ENCODE measurements around the gene DIP2C.
"Not testable (repeated sequence)": the region's sequence is repeated elsewhere in the genome, so short reads cannot be mapped to it uniquely, and the experiment has no call there.

The DIP2C gene

DNA sequence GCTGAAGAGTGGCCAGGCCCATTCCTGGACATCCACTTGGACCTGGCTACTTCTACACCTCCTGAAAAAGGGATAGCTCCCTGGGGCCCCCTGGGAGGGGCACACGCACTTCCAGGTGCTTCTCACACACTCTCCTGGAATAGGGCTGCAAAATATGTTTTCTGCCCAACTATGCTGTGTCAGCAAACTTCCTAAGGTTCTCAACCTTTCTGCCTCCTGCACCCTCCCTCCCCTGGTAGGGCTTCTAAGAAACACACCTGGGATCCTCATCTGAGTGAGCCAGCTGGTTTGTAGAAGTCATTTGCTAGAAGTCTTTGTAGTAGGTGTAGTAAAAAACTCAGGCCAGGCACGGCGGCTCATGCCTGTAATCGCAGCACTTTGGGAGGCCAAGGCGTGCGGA, 417.7 kb downstream of the DIP2C start:
- DNase-seq (ENCODE audit: low spot score): no peak

DNA sequence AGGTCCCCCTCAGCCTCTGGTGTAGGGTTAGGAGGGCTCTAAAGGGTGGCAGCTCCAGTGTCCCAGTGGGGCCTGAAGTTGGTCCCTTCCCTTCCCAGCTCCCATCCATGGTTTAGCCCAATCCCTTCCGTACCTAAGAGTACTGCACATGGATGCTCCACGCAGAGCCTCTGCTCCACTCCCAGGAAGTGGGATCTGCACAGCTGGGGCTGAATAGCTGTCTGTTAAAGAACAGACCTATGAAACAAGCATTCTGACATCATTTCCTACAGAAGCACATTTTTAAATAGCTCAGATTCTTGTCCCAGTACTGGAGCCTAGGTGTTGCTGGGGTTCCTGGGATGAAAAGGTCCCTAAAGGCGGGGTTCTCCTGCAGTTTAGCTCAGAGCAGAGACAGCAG, 418.3 kb downstream of the DIP2C start:
- no peak for DNase-seq (ENCODE audit: low spot score)

DNA sequence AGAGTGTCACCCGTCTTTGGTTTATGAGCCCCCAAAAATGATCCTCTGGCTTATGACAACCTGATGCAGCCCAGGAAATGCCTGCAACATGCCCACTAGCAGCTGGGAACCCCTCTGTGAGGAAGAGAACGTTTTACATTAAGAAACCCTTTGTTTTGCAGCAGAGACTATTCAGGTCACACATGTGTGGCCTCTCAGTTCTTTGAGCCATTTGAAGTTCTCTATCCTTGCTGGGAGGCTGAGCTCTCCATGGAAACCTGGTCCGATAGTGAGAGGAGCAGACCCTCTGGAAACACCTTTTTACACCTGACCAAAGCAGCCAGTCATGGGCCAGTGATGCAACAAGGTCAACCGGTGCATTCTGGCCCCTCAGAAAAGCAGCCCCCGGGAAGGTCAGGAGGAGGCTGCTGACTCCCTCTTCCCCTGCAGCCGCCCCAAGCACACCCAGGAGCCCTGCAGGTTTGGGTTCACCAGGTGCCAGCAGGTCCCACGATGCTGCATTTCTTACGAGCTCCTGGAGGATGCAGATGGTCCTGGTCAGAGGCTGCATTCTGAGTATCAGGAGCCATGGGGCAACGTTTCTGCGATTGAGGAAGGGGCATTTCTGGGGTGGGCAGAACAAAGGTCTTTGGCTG, 419.9 kb downstream of the DIP2C start:
- DNase-seq (ENCODE audit: low spot score): no peak

DNA sequence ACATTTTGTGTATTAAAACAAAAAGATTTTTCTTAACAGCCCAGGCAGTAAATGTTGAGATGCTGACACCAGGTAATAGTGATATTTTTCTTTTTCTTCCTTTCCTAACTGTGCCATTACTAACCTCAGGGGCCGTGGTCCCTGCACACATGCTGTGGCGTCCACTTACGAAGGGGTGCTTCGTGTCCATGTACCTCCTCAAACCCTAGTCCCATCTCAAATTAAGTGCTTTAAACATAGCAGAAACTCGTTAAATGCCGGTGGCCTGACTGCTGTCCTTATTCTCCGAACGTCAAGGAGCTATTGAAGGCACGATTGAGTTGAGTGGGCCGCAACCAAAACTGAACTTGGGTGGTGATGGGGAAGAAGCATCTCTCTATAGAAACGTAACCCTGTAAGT, 421.8 kb downstream of the DIP2C start:
- no peak for DNase-seq (ENCODE audit: low spot score)

DNA sequence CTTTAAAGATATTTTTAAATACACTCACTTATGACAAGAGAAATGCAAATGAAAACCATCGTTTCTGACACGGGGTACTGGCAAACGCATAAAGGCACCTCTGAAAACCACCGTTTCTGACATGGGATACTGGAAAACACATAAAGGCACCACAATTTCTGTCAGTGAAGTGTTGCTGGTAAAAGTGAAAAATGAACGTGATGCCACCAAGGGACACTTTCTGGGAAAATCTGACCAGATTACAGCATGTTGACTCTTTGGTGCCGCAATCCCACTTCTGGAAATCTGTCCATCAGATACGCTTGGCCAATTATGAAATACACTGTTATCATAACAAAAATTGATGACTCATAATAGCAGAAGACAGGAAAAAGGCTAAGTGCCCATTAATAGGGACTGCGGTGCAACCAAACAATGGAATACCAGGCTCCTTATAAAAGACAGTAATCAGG, 422.5 kb downstream of the DIP2C start:
- DNase-seq (ENCODE audit: low spot score): no peak

DNA sequence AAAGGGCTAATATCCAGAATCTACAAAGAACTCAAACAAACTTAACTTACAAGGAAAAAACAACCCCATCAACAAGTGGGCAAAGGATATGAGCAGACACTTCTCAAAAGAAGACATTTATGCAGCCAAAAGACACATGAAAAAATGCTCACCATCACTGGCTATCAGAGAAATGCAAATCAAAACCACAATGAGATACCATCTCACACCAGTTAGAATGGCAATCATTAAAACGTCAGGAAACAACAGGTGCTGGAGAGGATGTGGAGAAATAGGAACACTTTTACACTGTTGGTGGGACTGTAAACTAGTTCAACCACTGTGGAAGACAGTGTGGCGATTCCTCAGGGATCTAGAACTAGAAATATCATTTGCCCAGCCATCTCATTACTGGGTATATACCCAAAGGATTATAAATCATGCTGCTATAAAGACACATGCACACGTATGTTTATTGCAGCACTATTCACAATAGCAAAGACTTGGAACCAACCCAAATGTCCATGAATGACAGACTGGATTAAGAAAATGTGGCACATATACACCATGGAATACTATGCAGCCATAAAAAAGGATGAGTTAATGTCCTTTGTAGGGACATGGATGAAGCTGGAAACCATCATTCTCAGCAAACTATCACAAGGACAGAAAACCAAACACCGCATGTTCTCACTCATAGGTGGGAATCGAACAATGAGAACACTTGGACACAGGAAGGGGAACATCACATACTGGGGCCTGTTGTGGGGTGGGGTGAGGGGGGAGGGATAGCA, 423.5 kb downstream of the DIP2C start:
- DNase-seq (ENCODE audit: low spot score): not testable (repeated sequence)

DNA sequence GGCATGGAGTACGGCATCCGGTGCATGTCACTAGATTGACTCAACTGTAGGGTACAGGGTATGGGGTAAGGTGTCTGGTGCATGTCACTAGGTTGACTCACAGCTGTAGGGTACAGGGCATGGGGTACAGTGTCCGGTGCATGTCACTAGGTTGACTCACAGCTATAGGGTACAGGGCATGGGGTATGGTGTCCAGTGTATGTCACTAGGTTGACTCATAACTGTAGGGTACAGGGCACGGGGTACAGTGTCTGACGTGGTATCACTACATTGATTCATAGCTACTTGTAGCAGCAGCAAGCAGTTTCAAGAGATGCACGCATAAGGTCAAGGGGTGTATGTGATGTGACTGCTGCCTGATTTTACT, 424.4 kb downstream of the DIP2C start:
- DNase-seq (ENCODE audit: low spot score): not testable (repeated sequence)

DNA sequence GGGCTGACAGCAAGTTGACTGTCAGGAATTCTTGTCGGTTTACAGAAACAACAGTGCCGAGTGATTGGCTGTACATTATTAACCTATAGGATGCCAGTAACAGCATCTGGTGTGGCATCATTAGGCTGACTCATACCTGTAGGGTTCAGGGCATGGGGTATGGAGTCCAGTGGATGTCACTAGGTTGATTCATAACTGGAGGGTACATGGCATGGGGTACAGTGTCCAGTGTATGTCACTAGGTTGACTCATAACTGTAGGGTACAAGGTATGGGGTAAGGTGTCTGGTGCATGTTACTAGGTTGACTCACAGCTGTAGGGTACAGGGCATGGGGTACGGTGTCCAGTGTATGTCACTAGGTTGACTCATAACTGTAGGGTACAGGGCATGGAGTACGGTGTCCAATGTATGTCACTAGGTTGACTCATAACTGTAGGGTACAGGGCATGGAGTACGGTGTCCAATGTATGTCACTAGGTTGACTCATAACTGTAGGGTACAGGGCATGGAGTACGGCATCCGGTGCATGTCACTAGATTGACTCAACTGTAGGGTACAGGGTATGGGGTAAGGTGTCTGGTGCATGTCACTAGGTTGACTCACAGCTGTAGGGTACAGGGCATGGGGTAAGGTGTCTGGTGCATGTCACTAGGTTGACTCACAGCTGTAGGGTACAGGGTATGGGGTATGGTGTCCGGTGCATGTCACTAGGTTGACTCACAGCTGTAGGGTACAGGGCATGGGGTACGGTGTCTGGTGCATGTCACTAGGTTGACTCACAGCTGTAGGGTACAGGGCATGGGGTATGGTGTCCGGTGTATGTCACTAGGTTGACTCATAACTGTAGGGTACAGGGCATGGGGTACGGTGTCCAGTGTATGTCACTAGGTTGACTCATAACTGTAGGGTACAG, 425.1 kb downstream of the DIP2C start:
- not testable (repeated sequence) for DNase-seq (ENCODE audit: low spot score)

DNA sequence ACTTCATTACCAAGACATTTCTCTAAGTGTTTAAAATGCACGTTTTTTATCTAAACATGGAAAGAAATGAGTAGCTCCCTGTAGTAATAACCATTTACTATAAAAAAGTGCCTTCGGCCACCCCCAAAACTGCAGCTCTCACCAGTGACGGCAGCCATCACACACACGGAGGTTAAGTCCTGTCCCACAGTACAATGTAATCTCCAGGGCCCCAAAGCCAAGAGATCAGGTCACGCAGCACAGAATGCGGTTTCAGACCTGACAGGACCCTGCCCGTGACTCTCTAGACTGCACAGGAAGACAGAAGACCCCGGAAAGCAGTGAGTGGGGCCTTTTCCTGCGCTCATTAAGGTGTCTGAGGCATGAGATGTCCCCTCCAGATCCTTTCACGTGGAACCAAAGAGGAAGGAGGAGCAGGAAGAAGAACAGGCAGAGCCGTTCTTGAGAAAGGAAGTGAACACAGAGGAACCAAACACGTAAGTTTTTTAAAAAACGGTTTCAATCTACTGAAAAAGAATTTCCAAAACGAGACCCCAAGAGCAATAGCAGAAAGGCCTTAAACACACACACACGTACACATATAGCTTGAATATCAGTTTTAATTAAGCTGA, 428.5 kb downstream of the DIP2C start:
- DNase-seq (ENCODE audit: low spot score): no peak

DNA sequence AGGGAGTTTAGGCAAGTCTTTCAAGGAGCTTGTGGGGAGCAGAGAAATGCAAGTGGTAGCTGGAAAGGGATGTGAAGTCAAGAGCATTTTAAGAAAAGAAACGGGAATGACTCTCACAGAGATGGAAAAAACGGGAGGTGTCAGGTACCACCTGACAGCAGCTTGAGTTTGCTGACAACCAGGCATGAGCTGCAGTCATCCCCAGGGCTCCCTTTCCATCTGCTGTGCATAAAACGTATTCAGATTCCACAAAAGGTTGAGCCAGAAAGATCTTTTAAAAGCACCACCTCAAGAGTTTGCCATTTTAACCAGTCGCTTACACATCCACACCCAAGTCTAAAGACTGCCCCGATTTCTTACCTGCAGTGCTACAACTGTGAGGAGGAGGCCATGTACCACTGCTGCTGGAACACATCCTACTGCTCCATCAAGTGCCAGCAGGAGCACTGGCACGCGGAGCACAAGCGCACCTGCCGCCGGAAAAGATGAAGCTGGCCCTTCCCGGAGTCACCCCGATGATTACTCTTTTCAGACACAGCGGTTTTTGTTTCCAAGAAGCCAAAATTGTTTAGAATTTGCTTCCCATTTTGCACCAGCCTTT, 437.4 kb downstream of the DIP2C start:
- DNase-seq (ENCODE audit: low spot score): no peak

DNA sequence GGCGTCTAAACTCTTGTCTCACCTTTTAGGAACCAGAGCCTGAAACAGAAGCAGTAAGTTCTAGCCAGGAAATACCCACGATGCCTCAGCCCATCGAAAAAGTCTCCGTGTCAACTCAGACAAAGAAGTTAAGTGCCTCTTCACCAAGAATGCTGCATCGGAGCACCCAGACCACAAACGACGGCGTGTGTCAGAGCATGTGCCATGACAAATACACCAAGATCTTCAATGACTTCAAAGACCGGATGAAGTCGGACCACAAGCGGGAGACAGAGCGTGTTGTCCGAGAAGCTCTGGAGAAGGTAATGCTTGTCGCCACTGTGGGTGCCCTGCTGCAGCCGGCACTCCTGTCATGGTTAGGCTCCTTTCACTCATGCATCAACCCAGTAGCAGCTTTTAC, 441.2 kb downstream of the DIP2C start:
- DNase-seq (ENCODE audit: low spot score): no peak

DNA sequence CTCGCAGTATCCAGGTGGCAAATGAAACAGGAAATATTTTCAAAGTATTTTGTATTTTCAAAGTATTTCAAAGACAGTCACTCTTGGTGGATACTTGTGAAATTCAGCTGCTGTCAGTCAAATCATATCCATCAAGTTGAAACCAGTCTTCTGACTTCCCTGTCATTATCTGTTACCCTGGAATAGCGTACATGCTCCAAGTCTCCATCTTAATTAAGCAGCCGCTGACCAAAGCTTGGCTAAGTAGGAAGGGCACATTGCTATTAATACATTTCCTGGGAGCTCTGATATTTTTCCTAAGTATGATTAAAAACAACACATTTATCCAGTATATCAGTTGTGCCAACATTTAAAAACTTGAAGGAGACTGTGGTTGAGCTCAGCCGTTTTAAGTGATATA, 442.0 kb downstream of the DIP2C start:
- DNase-seq (ENCODE audit: low spot score): no peak

DNA sequence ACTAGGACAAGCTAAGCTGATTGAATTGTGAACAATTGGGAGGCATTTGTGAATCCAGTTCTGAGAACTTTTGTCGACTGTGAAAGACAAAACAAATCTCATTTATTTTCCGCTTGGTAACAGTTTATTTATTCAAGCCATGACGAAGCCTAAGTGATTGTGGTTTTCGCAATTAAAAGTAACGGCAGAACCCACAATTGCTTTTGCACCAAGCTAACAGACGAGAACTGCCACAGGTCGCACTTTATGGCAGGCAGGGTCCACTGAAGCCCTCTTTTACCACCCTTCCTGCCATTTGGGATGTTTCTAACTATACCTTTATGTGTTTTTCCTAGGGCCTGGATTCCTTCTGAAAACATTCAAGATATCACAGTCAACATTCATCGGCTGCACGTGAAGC, 443.0 kb downstream of the DIP2C start:
- DNase-seq (ENCODE audit: low spot score): no peak

DNA sequence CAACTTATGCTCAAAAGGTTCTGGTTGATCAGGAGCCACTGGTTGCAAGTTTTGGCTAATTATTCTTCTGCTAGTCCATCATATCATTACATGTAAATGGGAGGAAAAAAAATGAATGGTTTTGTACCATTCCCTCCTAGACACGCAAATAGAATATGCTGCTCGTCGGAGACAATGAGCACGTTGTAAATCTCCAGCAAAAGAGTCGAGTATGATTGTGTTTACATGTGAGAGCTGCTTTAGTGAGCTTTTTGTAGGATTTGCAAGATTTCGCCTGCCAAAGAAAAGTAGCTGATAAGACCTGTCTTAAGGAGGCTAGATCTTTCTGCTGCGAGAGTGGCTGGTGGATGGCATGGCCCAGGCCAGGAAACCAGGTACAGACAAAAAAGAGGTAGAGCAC, 445.2 kb downstream of the DIP2C start:
- no peak for DNase-seq (ENCODE audit: low spot score)

DNA sequence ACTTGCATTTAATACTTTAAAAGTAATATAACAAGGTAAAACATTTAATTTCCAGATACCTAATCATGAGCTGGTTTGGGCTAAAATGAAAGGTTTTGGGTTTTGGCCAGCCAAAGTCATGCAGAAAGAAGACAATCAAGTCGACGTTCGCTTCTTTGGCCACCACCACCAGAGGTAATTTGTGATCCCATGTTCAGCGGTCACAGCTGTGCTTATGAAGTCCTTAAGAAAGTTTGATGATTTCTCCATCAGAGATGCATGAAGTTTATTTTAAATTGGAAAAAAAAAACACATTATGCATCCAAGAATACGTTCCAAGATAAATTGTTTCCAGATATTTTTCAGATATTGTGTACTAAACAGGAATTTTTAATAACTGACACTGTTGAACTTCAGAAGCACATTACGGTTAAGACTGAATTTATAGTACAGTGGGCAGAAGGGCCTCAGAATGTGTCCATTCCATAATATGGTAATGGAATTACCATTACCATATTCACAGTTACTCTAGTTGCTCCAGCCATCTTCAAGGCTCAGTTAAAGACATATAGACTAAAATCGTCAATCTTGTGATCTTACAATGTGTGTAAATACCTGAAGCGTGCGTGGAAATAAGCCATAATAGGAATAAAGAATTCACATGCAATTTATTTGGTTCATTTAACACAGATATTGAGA, 447.4 kb downstream of the DIP2C start:
- DNase-seq (ENCODE audit: low spot score): no peak

DNA sequence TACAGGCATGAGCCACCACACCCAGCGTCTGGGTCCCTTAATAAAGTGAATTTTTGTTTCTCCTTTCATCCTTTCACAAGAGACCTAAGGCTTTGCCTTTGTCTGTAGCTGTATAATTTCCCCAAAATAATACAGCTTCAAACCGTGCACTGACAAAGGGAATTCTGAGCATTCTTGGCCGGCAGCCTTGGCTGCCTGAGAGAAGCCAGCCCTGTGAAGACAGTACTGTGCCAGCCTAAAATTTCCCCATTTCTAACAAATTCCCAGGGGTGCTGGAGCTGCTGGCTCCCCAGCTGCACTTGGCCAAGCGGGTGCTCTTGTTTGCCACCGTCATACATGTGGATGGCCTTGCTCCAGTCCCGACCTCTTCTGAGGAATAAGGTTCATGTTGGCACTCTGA, 448.0 kb downstream of the DIP2C start:
- no peak for DNase-seq (ENCODE audit: low spot score)

DNA sequence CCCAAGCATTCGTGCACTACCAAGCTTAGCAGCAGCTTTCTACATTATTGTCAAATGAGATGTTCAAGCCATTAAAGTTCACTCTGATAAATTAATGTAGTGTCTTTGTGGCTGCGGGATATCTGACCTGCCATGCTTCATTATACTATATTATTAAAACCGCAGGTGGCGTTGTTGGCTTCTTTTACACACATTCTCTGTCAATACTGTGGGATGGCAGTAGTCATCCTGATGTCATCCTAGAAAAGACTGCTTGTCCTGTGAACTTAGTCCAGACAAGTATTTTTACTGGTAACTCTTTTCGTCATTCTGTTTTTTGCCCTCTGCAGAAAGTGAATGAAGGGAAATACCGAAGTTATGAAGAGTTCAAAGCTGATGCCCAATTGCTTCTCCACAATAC, 450.4 kb downstream of the DIP2C start:
- no peak for DNase-seq (ENCODE audit: low spot score)

DNA sequence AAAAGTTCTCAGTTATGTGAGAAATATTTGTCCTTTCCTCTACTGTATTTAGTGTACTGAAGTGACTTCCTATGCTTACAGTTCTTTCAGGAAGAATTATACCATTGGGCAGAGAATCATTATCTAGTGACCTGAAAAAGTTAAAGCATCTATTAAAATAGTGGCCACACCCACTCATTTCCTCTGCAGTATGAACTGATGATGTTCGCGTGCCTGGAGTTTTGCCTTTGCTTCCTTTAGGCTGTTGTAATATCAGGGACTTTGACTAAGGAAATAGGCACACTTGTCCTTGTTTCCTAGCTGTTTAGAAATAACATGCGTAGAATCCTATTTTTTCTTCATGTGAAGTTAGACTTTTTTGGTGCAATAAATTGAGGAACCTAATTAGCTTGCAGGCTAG, 453.6 kb downstream of the DIP2C start:
- peak; percentile 4 for DNase-seq (ENCODE audit: low spot score)

DNA sequence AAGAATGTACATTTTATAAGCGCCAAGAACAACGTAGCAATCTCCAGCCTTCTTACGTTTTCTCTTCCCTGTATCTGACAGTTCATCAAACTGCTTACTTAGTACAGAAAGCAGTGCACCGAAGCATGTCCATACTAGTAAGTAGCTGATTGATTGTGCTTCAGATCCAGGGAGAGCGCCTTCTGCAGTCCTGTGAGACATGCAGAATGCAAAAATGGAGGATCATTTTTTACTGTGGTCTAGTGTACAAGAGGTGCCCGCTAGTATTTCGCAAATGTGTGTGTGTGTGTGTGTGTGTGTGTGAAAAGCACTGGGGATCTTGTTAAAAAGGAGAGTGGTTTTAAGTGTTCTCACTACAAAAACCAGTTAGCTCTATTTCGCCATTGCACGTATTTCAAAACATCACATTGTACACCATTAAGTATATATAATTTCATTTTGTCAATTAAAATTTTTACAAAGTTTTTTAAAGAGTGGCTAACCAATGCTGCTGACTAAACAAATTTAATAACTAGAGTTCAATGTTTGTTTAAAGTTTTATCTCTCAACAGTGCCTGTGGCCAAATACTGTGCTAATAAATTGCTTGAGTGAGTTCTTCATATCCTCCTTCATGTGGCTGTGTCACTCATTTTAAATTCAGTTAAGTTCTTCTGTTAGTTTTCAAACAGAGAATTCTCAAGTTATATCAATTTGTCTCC, 454.6 kb downstream of the DIP2C start:
- DNase-seq (ENCODE audit: low spot score): no peak

DNA sequence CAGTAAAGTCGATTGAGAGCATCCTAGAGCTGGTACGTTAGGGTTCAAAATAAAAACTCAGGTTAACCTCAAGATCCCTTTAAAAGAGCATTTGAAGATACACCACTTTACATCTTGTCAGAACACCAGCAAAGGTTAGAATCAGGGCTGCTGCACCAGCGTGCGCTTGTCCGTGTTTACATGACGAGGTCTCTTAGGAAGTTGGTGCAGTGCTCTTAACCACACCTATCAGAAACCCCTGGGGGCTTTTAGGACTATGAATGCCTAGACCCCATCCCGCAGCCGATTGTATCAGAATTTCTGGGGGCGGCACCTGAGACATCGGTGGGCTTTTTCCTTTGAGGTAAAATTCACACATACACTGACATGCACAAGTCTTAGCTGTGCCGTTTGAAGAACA, 456.6 kb downstream of the DIP2C start:
- no peak for DNase-seq (ENCODE audit: low spot score)

DNA sequence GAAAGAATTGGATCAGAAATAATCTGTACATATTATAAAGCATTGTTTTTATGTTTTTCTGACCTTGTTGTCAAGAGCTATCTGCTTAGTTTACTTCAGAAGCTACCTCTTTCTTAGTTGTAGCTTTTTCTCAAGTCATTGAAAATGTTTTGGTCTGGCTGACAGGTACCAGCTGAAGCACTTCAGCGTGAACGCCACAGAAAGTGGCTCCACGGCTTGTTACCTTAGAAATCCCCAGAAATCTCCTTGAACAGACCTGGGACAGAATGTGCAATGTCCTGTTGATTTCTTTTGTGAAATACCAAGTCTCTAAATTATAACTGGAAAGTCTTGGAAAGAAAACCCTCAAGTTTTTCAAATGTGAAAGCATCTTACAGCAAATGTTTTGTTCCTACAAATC, 457.4 kb downstream of the DIP2C start:
- no peak for DNase-seq (ENCODE audit: low spot score)
